SU-DHL-6 (cell line): ENCODE data around the gene TBC1D16.

Experiments
- H2AFZ ChIP-seq: fragments of 200-600 bp; sonication (generic); 2 replicates; pipeline ENCODE4 v1.6.1; 2014; ENCODE audit warnings: low read depth, mild to moderate bottlenecking, moderate library complexity, mixed read lengths, antibody characterized with exemption, low read length; ENCODE audit not compliant: severe bottlenecking
- H3F3A ChIP-seq: fragments of 200-600 bp; shearing (Covaris generic); 2 replicates; pipeline ENCODE4 v1.6.0; 2016; ENCODE audit warnings: antibody characterized with exemption, mild to moderate bottlenecking; ENCODE audit not compliant: insufficient read depth
- H3K27ac ChIP-seq: fragments of 200-600 bp; sonication (generic); 2 replicates; pipeline ENCODE4 v1.5.1; 2016; ENCODE audit warnings: low read depth, mild to moderate bottlenecking, low read length, moderate library complexity, mixed read lengths
- H3K27me3 ChIP-seq: fragments of 200-600 bp; sonication (generic), shearing (Covaris generic); 2 replicates; pipeline ENCODE4 v1.6.0; 2014; ENCODE audit warnings: mild to moderate bottlenecking, low read length
- H3K36me3 ChIP-seq: fragments of 200-600 bp; sonication (generic); 2 replicates; pipeline ENCODE4 v1.6.1; 2014; ENCODE audit warnings: mild to moderate bottlenecking, low read length, mixed read lengths
- H3K4me2 ChIP-seq: fragments of 300-600, 200-600 bp; shearing (Covaris generic), sonication (generic); 2 replicates; pipeline ENCODE4 v1.6.0; 2014; ENCODE audit warnings: low read length, low read depth, mild to moderate bottlenecking; ENCODE audit not compliant: poor library complexity, severe bottlenecking
- H3K4me3 ChIP-seq: fragments of 200-600 bp; sonication (generic); 2 replicates; pipeline ENCODE4 v1.5.1; 2014; ENCODE audit warnings: antibody characterized with exemption, low read length, mild to moderate bottlenecking, mixed read lengths; ENCODE audit not compliant: insufficient read depth, poor library complexity, severe bottlenecking
- H3K79me2 ChIP-seq: fragments of 200-600 bp; sonication (generic); 2 replicates; pipeline ENCODE4 v1.6.1; 2014; ENCODE audit warnings: mild to moderate bottlenecking, low read length, moderate library complexity; ENCODE audit not compliant: insufficient read depth
- H3K9ac ChIP-seq: fragments of 200-600 bp; sonication (generic); 2 replicates; pipeline ENCODE4 v1.7.0; 2014; ENCODE audit warnings: mild to moderate bottlenecking, low read length
- H3K9me2 ChIP-seq: fragments of 200-600 bp; sonication (generic); replicated peaks from 2 replicates; pipeline ENCODE4 v1.6.1; 2014; ENCODE audit warnings: low read length; ENCODE audit not compliant: insufficient read depth
- H3K9me3 ChIP-seq: fragments of 200-600 bp; sonication (generic); 2 replicates; pipeline ENCODE4 v1.6.1; 2014; ENCODE audit warnings: low read length, mixed read lengths; ENCODE audit not compliant: insufficient read depth
- H4K20me1 ChIP-seq: fragments of 200-600 bp; sonication (generic); 2 replicates; pipeline ENCODE4 v1.6.1; 2014; ENCODE audit warnings: low read depth, mild to moderate bottlenecking, antibody characterized with exemption, low read length, moderate library complexity, mixed read lengths
- EZH2phosphoT487 ChIP-seq: fragments of 200-600 bp; sonication (generic), shearing (Covaris generic); conservative IDR thresholded peaks from 2 replicates; pipeline ENCODE4 v1.6.1; 2018; ENCODE audit warnings: mild to moderate bottlenecking, antibody characterized with exemption, low read length, moderate library complexity, mixed read lengths
- TF ChIP-seq, protein P1 (sequence below): fragments of 200-600 bp; sonication (generic); IDR thresholded peaks from one replicate; pipeline ENCODE4 v1.5.1; 2017; ENCODE audit warnings: antibody characterized with exemption, mild to moderate bottlenecking, low read length, moderate library complexity; ENCODE audit not compliant: insufficient read depth, poor library complexity, severe bottlenecking

TBC1D16 gene

GRCh38 chr17:80064696-80065095, 29.0 kb upstream of the TBC1D16 start:
- no peak overlapping the region for H3K27ac ChIP-seq

GRCh38 chr17:80063830-80064585, 28.3 kb upstream of the TBC1D16 start:
- Histone ChIP-seq H4K20me1 (no peaks in the 10 kb centered on the region), H3K79me2 (no peaks in the 10 kb centered on the region), H3K9me3 (no peaks in the 10 kb centered on the region), H3K4me3 (no peak overlapping the region), H3K36me3 (no peaks in the 10 kb centered on the region), H3K9me2 (no peaks in the 10 kb centered on the region), H3K27ac (no peak overlapping the region), H3K4me2 (no peak overlapping the region), H2AFZ (no peak overlapping the region), H3K9ac (no peak overlapping the region), H3F3A (no peaks in the 10 kb centered on the region), H3K27me3 (no peaks in the 10 kb centered on the region)
- TF ChIP-seq, protein P1, sequence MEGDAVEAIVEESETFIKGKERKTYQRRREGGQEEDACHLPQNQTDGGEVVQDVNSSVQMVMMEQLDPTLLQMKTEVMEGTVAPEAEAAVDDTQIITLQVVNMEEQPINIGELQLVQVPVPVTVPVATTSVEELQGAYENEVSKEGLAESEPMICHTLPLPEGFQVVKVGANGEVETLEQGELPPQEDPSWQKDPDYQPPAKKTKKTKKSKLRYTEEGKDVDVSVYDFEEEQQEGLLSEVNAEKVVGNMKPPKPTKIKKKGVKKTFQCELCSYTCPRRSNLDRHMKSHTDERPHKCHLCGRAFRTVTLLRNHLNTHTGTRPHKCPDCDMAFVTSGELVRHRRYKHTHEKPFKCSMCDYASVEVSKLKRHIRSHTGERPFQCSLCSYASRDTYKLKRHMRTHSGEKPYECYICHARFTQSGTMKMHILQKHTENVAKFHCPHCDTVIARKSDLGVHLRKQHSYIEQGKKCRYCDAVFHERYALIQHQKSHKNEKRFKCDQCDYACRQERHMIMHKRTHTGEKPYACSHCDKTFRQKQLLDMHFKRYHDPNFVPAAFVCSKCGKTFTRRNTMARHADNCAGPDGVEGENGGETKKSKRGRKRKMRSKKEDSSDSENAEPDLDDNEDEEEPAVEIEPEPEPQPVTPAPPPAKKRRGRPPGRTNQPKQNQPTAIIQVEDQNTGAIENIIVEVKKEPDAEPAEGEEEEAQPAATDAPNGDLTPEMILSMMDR: no peak
- no peak for TF ChIP-seq EZH2phosphoT487

More at GRCh38 chr17:80064696-80065095, 29.0 kb upstream of the TBC1D16 start:
- Histone ChIP-seq H2AFZ (no peak overlapping the region), H3K9me3 (no peaks in the 10 kb centered on the region), H3K36me3 (no peaks in the 10 kb centered on the region), H3K9ac (no peak overlapping the region), H3K4me2 (no peak overlapping the region), H3K79me2 (no peaks in the 10 kb centered on the region), H3K4me3 (no peak overlapping the region), H3K9me2 (no peaks in the 10 kb centered on the region), H3K27me3 (no peaks in the 10 kb centered on the region), H4K20me1 (no peaks in the 10 kb centered on the region), H3F3A (no peaks in the 10 kb centered on the region)
- no peak for TF ChIP-seq EZH2phosphoT487
- TF ChIP-seq, protein P1: no peak

DNA sequence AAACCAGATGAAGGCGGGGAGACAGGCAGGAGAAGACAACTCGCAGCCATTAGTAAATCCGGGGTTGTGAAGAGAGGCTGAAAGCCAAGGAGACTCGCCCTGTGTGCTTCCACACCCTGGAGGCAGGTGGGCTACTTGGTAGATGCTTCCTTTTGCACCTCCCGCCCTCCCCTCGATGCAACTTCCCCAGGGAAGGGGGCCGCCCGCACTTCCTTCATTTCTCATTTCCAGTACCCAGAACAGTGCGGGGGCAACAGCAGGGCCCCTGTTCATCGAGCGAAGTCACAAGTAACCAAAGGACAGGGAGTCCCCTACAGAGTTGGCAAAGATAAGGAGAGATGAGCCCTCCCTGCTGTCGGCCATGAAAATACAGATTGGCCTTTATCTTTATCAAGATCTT, 25.7 kb upstream of the TBC1D16 start:
- H3K9me3 ChIP-seq: no peaks in the 10 kb centered on the region
- TF ChIP-seq EZH2phosphoT487: no peak
- TF ChIP-seq, protein P1: no peak
- no peaks in the 10 kb centered on the region for H3K79me2 ChIP-seq
- no peaks in the 10 kb centered on the region for H4K20me1 ChIP-seq
- no peaks in the 10 kb centered on the region for H3K9me2 ChIP-seq
- H3K9ac ChIP-seq: no peak overlapping the region
- no peaks in the 10 kb centered on the region for H3F3A ChIP-seq
- no peak overlapping the region for H2AFZ ChIP-seq
- no peak overlapping the region for H3K4me2 ChIP-seq
- H3K4me3 ChIP-seq: no peak overlapping the region
- H3K27me3 ChIP-seq: no peaks in the 10 kb centered on the region
- H3K36me3 ChIP-seq: no peaks in the 10 kb centered on the region
- no peak overlapping the region for H3K27ac ChIP-seq
